HG03432 (cell line): Measurements from ENCODE around the gene PSENEN.

Source experiments
- ATAC-seq: cut with Tn5 transposase; IDR thresholded peaks from one replicate; pipeline ENCODE4 v1.9.1; 2021; ENCODE audit warnings: mild to moderate bottlenecking, moderate library complexity; ENCODE audit not compliant: unreplicated experiment

PSENEN gene

GRCh38 chr19:35745328-35746086, at the start of gene PSENEN, which contains the start of gene U2AF1L4:
PSENEN (plus strand) TSS chr19:35745651; CDS start chr19:35745931, 280 bp downstream.
U2AF1L4 (minus strand) TSS chr19:35745418; CDS start chr19:35745391, 27 bp downstream.
- peak; percentile 46 for ATAC-seq

- no peak for ATAC-seq
Measured at GRCh38 chr19:35695895-35696422, 49.5 kb upstream of the PSENEN start.

- ATAC-seq = no peak
Measured at GRCh38 chr19:35696835-35697234, 48.6 kb upstream of the PSENEN start.

- ATAC-seq = peak; percentile 87
Measured at GRCh38 chr19:35702223-35703012, 43.0 kb upstream of the PSENEN start.

- no peak for ATAC-seq
Measured at GRCh38 chr19:35703343-35703742, 42.1 kb upstream of the PSENEN start.

GRCh38 chr19:35704218-35704617, 41.2 kb upstream of the PSENEN start, which contains the start of gene ZBTB32:
ZBTB32 (plus strand) TSS chr19:35704558; CDS start chr19:35714627, 10,069 bp downstream.
- no peak for ATAC-seq

- no peak for ATAC-seq
Measured at GRCh38 chr19:35708391-35708790, 37.1 kb upstream of the PSENEN start.

- ATAC-seq = peak; percentile 35
Measured at GRCh38 chr19:35710784-35711723, 34.4 kb upstream of the PSENEN start.

- peak; percentile 7 for ATAC-seq
Measured at GRCh38 chr19:35712567-35713505, 32.6 kb upstream of the PSENEN start.

GRCh38 chr19:35713506-35713850, 32.0 kb upstream of the PSENEN start:
- ATAC-seq = no peak

- no peak for ATAC-seq
Measured at GRCh38 chr19:35713904-35714495, 31.5 kb upstream of the PSENEN start.

GRCh38 chr19:35714601-35715354, 30.7 kb upstream of the PSENEN start:
- ATAC-seq = no peak

GRCh38 chr19:35715355-35715809, 30.1 kb upstream of the PSENEN start:
- ATAC-seq = no peak

GRCh38 chr19:35715981-35716800, 29.3 kb upstream of the PSENEN start:
- ATAC-seq = no peak

GRCh38 chr19:35716801-35717664, 28.4 kb upstream of the PSENEN start:
- peak; percentile 52 for ATAC-seq

- no peak for ATAC-seq
Measured at GRCh38 chr19:35717665-35718344, 27.6 kb upstream of the PSENEN start, which contains the start of gene KMT2B. KMT2B (plus strand) TSS chr19:35718003; CDS start chr19:35718019, 16 bp downstream.
